ENCODE results near the gene SYT3.

- TF ChIP-seq, protein P1, sequence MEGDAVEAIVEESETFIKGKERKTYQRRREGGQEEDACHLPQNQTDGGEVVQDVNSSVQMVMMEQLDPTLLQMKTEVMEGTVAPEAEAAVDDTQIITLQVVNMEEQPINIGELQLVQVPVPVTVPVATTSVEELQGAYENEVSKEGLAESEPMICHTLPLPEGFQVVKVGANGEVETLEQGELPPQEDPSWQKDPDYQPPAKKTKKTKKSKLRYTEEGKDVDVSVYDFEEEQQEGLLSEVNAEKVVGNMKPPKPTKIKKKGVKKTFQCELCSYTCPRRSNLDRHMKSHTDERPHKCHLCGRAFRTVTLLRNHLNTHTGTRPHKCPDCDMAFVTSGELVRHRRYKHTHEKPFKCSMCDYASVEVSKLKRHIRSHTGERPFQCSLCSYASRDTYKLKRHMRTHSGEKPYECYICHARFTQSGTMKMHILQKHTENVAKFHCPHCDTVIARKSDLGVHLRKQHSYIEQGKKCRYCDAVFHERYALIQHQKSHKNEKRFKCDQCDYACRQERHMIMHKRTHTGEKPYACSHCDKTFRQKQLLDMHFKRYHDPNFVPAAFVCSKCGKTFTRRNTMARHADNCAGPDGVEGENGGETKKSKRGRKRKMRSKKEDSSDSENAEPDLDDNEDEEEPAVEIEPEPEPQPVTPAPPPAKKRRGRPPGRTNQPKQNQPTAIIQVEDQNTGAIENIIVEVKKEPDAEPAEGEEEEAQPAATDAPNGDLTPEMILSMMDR (conservative IDR thresholded peaks at IDR 0.05; ENCODE audit: low read depth in 2 of 2): no peak
- TF ChIP-seq POLR2AphosphoS5 (IDR thresholded peaks at IDR 0.05; ENCODE audit: low read depth): no peak
- TF ChIP-seq, protein P2, sequence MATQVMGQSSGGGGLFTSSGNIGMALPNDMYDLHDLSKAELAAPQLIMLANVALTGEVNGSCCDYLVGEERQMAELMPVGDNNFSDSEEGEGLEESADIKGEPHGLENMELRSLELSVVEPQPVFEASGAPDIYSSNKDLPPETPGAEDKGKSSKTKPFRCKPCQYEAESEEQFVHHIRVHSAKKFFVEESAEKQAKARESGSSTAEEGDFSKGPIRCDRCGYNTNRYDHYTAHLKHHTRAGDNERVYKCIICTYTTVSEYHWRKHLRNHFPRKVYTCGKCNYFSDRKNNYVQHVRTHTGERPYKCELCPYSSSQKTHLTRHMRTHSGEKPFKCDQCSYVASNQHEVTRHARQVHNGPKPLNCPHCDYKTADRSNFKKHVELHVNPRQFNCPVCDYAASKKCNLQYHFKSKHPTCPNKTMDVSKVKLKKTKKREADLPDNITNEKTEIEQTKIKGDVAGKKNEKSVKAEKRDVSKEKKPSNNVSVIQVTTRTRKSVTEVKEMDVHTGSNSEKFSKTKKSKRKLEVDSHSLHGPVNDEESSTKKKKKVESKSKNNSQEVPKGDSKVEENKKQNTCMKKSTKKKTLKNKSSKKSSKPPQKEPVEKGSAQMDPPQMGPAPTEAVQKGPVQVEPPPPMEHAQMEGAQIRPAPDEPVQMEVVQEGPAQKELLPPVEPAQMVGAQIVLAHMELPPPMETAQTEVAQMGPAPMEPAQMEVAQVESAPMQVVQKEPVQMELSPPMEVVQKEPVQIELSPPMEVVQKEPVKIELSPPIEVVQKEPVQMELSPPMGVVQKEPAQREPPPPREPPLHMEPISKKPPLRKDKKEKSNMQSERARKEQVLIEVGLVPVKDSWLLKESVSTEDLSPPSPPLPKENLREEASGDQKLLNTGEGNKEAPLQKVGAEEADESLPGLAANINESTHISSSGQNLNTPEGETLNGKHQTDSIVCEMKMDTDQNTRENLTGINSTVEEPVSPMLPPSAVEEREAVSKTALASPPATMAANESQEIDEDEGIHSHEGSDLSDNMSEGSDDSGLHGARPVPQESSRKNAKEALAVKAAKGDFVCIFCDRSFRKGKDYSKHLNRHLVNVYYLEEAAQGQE (IDR thresholded peaks at IDR 0.05; ENCODE audit: unreplicated experiment): no peak
- no peak for TF ChIP-seq CREB1 (CRISPR knock-in tag; IDR thresholded peaks at IDR 0.05; ENCODE audit: low read depth)
- TF ChIP-seq EZH2 (IDR thresholded peaks at IDR 0.05; ENCODE audit: low read depth, unreplicated experiment): no peak
- TF ChIP-seq EZH2phosphoT487 (IDR thresholded peaks at IDR 0.05; ENCODE audit: unreplicated experiment): no peak
- TF ChIP-seq ZNF114 (CRISPR knock-in tag; IDR thresholded peaks at IDR 0.05): no peak
- no peak for TF ChIP-seq JUNB (IDR thresholded peaks at IDR 0.05; ENCODE audit: unreplicated experiment)
Measured at GRCh38 chr19:50602089-50602422, 37.6 kb downstream of the SYT3 start.

All from GM23338 (cell line).